GM18502 (cell line): ENCODE data around the gene HRCT1.
"Not testable (repeated sequence)": the region's sequence is repeated elsewhere in the genome, so short reads cannot be mapped to it uniquely, and the experiment has no call there.

Source experiments
- ATAC-seq: cut with Tn5 transposase; IDR thresholded peaks from one replicate; pipeline ENCODE4 v1.9.1; 2021; ENCODE audit warnings: mild to moderate bottlenecking; ENCODE audit not compliant: unreplicated experiment, poor library complexity

The HRCT1 gene

GRCh38 chr9:35905912-35906679 is at the start of gene HRCT1:
HRCT1 (plus strand) TSS chr9:35906202; CDS start chr9:35906288, 86 bp downstream.
- ATAC-seq: no peak

- ATAC-seq: no peak
These were observed 49.8 kb upstream of the HRCT1 start for GRCh38 chr9:35856206-35856605.

- ATAC-seq: no peak
These were observed 49.1 kb upstream of the HRCT1 start for GRCh38 chr9:35856882-35857281.

GRCh38 chr9:35858458-35858857 is 47.5 kb upstream of the HRCT1 start:
- no peak for ATAC-seq

GRCh38 chr9:35859310-35859989 is 46.6 kb upstream of the HRCT1 start:
- no peak for ATAC-seq

GRCh38 chr9:35859990-35860339 is 46.0 kb upstream of the HRCT1 start:
- ATAC-seq: no peak

- no peak for ATAC-seq
These were observed 44.7 kb upstream of the HRCT1 start for GRCh38 chr9:35861161-35861897.

- no peak for ATAC-seq
These were observed 43.7 kb upstream of the HRCT1 start for GRCh38 chr9:35862328-35862727.

- ATAC-seq: no peak
These were observed 42.4 kb upstream of the HRCT1 start for GRCh38 chr9:35863583-35863982.

- no peak for ATAC-seq
These were observed 41.2 kb upstream of the HRCT1 start for GRCh38 chr9:35864695-35865255.

- no peak for ATAC-seq
These were observed 38.5 kb upstream of the HRCT1 start for GRCh38 chr9:35867538-35867937.

GRCh38 chr9:35868933-35869332 is 37.1 kb upstream of the HRCT1 start:
- no peak for ATAC-seq

GRCh38 chr9:35869621-35870216 is 36.3 kb upstream of the HRCT1 start:
- ATAC-seq: no peak

GRCh38 chr9:35870351-35870923 is 35.6 kb upstream of the HRCT1 start, which contains the start of gene OR13J1:
OR13J1 (minus strand) TSS chr9:35870401; CDS start chr9:35870401, 0 bp downstream.
- ATAC-seq: no peak

GRCh38 chr9:35871545-35871944 is 34.5 kb upstream of the HRCT1 start:
- no peak for ATAC-seq

GRCh38 chr9:35872505-35872904 is 33.5 kb upstream of the HRCT1 start:
- no peak for ATAC-seq

- ATAC-seq: no peak
These were observed 23.6 kb upstream of the HRCT1 start for GRCh38 chr9:35882263-35882848.

GRCh38 chr9:35882996-35883395 is 23.0 kb upstream of the HRCT1 start:
- ATAC-seq: no peak

GRCh38 chr9:35884908-35885307 is 21.1 kb upstream of the HRCT1 start:
- not testable (repeated sequence) for ATAC-seq

GRCh38 chr9:35891646-35892045 is 14.4 kb upstream of the HRCT1 start:
- ATAC-seq: no peak
